ENCODE data around the gene ATP6AP1. TPM values are rescaled to one million over a fixed set of nuclear protein-coding genes. Genes with fewer than 3 reads are reported as not detected.

Gene ATP6AP1
- total and polyA plus RNA-seq, 9 of the 15 experiments (the other 6 are each of a cell fraction or from before 2014, with no cell fraction given) = 8.3 to 90.5 (median 52.9) TPM

GRCh38 chrX:154384284-154384892 is 44.1 kb upstream of the ATP6AP1 start:
- WGBS (ENCODE audit: insufficient coverage, low coverage, missing lambda C conversion rate) = 60% methylated on average over 6 of the region's 8 CpGs
- H3K9ac ChIP-seq (ENCODE audit: insufficient read depth in 1 of 2, low read depth in 2 of 2, low read length in 2 of 2) = peak overlapping the region in 1 of 2 experiments; percentile 87; a peak in 2 of 4 replicates
- peak in 1 of 4 experiments; percentile 45 for DNase-seq (ENCODE audit: extremely low read depth in 1 of 4, low spot score in 3 of 4)
- no peak for ATAC-seq
- H3K9me3 ChIP-seq (replicated peaks; ENCODE audit: control insufficient read depth, insufficient read depth, low read depth, low read length) = no peaks in the 10 kb centered on the region
- intact Hi-C loops (cut with micrococcal nuclease) (no loop called here), in situ Hi-C loops (cut with MboI) (no loop called here)
- no TSS peak for BruUV-seq (replicated peaks)
- H3K4me3 ChIP-seq = no peak overlapping the region
- POLR2A ChIA-PET = interaction anchor here (0.6 to 1.8 kb wide), 5 partner anchors 11 to 161 kb away, joined by 3 to 7 read pairs (median 6); partner anchors contain the start of gene RPL10
- CTCF ChIA-PET (ENCODE audit: low intra/inter-chr PET ratio) = interaction anchor here (1.1 to 2.1 kb wide), 2 partner anchors 12 to 151 kb away, joined by 4 to 19 read pairs; no protein-coding TSS in a partner anchor
- H3K79me2 ChIP-seq (ENCODE audit: control insufficient read depth, insufficient read depth, low read length) = peaks cover 19% of the 10 kb centered on the region
- H3K27me3 ChIP-seq (ENCODE audit: control insufficient read depth in 2 of 2, insufficient read depth in 2 of 2, low read length in 2 of 2) = no peaks in the 10 kb centered on the region
- H3K36me3 ChIP-seq (ENCODE audit: control insufficient read depth, insufficient read depth, low read length) = peaks cover 19% of the 10 kb centered on the region; the same call in 2 of the 3 replicates
- no peaks in the 10 kb centered on the region for H4K20me1 ChIP-seq (replicated peaks; ENCODE audit: control insufficient read depth, insufficient read depth, low read length)
- peak overlapping the region; percentile 24; the same call in 1 of the 2 replicates for H3K4me2 ChIP-seq (ENCODE audit: insufficient read depth, low read length)
- no peak for FAIRE-seq
- peak overlapping the region; percentile 36; the same call in 1 of the 3 replicates for H3K27ac ChIP-seq (ENCODE audit: extremely low read depth, low read depth, low read length)
- no peaks in the 10 kb centered on the region for H3K9me1 ChIP-seq (ENCODE audit: control insufficient read depth, insufficient read depth, low read length)
- peaks cover 13 to 36% of the 10 kb centered on the region in 2 experiments for H3K4me1 ChIP-seq (replicated peaks in 1 of 2; ENCODE audit: control insufficient read depth in 2 of 2, insufficient read depth in 2 of 2, low read length in 2 of 2)
- no peak overlapping the region for H2AFZ ChIP-seq (ENCODE audit: low read depth, low read length)
- no peak for TF ChIP-seq ZFP36 (IDR thresholded peaks at IDR 0.05; ENCODE audit: low read depth, low read length, partially characterized antibody)
- TF ChIP-seq, protein P1, sequence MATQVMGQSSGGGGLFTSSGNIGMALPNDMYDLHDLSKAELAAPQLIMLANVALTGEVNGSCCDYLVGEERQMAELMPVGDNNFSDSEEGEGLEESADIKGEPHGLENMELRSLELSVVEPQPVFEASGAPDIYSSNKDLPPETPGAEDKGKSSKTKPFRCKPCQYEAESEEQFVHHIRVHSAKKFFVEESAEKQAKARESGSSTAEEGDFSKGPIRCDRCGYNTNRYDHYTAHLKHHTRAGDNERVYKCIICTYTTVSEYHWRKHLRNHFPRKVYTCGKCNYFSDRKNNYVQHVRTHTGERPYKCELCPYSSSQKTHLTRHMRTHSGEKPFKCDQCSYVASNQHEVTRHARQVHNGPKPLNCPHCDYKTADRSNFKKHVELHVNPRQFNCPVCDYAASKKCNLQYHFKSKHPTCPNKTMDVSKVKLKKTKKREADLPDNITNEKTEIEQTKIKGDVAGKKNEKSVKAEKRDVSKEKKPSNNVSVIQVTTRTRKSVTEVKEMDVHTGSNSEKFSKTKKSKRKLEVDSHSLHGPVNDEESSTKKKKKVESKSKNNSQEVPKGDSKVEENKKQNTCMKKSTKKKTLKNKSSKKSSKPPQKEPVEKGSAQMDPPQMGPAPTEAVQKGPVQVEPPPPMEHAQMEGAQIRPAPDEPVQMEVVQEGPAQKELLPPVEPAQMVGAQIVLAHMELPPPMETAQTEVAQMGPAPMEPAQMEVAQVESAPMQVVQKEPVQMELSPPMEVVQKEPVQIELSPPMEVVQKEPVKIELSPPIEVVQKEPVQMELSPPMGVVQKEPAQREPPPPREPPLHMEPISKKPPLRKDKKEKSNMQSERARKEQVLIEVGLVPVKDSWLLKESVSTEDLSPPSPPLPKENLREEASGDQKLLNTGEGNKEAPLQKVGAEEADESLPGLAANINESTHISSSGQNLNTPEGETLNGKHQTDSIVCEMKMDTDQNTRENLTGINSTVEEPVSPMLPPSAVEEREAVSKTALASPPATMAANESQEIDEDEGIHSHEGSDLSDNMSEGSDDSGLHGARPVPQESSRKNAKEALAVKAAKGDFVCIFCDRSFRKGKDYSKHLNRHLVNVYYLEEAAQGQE (IDR thresholded peaks at IDR 0.05; ENCODE audit: borderline replicate concordance) = peak; percentile 27; the same call in 1 of the 2 replicates
- TF ChIP-seq, protein P1 (CRISPR knock-in tag; IDR thresholded peaks at IDR 0.05; ENCODE audit: low read depth) = no peak
- no peak for TF ChIP-seq GABPA (tag; conservative IDR thresholded peaks at IDR 0.05; ENCODE audit: low read depth)
- no peak for TF ChIP-seq CAMTA2 (CRISPR knock-in tag; conservative IDR thresholded peaks at IDR 0.05)
- TF ChIP-seq SMC3 (conservative IDR thresholded peaks at IDR 0.05; ENCODE audit: insufficient read depth, low read depth, low read length) = 0 out of 2 replicates have a peak, but pooled peaks have one; percentile 5
- no peak for TF ChIP-seq ZNF311 (CRISPR knock-in tag; IDR thresholded peaks at IDR 0.05)
- no peak for TF ChIP-seq TRIM28 (IDR thresholded peaks at IDR 0.05)
- 0 out of 2 replicates have a peak, but pooled peaks have one; percentile 20 for TF ChIP-seq ZBTB7A (IDR thresholded peaks at IDR 0.05; ENCODE audit: borderline replicate concordance, control insufficient read depth, low read depth, low read length)
- TF ChIP-seq, protein P2, sequence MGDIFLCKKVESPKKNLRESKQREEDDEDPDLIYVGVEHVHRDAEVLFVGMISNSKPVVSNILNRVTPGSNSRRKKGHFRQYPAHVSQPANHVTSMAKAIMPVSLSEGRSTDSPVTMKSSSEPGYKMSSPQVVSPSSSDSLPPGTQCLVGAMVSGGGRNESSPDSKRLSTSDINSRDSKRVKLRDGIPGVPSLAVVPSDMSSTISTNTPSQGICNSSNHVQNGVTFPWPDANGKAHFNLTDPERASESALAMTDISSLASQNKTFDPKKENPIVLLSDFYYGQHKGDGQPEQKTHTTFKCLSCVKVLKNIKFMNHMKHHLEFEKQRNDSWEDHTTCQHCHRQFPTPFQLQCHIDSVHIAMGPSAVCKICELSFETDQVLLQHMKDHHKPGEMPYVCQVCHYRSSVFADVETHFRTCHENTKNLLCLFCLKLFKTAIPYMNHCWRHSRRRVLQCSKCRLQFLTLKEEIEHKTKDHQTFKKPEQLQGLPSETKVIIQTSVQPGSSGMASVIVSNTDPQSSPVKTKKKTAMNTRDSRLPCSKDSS (IDR thresholded peaks at IDR 0.05; ENCODE audit: low read depth, partially characterized antibody) = no peak

Data from K562 (cell line).